HepG2 (cell line): ENCODE measurements around the gene TTC31. TPM values are rescaled to one million over a fixed set of nuclear protein-coding genes. Genes with fewer than 3 reads are reported as not detected.
A peak's percentile ranks its signal among the peaks of the same experiment; 100 is the strongest.

Experiments
- ARNTL ChIP-seq: sonication (generic); formaldehyde crosslinking; IDR thresholded peaks from 2 replicates; pipeline ENCODE4 v1.4.0; 2020; ENCODE audit warnings: mild to moderate bottlenecking, missing genetic modification reagents
- CEBPG ChIP-seq: IDR thresholded peaks from 2 replicates; pipeline ENCODE4 v1.6.1; 2016
- FOSL1 ChIP-seq: sonication (generic); formaldehyde crosslinking; IDR thresholded peaks from 2 replicates; pipeline ENCODE4 v1.9.0; 2021; ENCODE audit warnings: missing genetic modification reagents, borderline replicate concordance
- FOXA3 ChIP-seq: IDR thresholded peaks from 2 replicates; pipeline ENCODE4 v1.6.1; 2016; ENCODE audit warnings: missing genetic modification reagents, missing compliant biosample characterization
- KLF6 ChIP-seq: IDR thresholded peaks from 2 replicates; pipeline ENCODE4 v1.8.0; 2016; ENCODE audit warnings: missing biosample characterization, missing genetic modification reagents
- NFE2L1 ChIP-seq: sonication (generic); formaldehyde crosslinking; IDR thresholded peaks from 2 replicates; pipeline ENCODE4 v1.4.0; 2020; ENCODE audit warnings: missing genetic modification reagents, mild to moderate bottlenecking, borderline replicate concordance
- NKX3-1 ChIP-seq: sonication (generic); formaldehyde crosslinking; IDR thresholded peaks from 2 replicates; pipeline ENCODE4 v1.5.0; 2020; ENCODE audit warnings: missing genetic modification reagents
- RELA ChIP-seq: sonication (generic); formaldehyde crosslinking; IDR thresholded peaks from 2 replicates; pipeline ENCODE4 v1.4.0; 2020; ENCODE audit warnings: missing genetic modification reagents
- RFX5 ChIP-seq: IDR thresholded peaks from 2 replicates; pipeline ENCODE4 v1.6.1; 2011; ENCODE audit warnings: low read depth, low read length, improper control_type of control experiment
- STAT6 ChIP-seq: sonication (generic); formaldehyde crosslinking; IDR thresholded peaks from 2 replicates; pipeline ENCODE4 v1.4.0; 2020; ENCODE audit warnings: missing genetic modification reagents, mild to moderate bottlenecking, borderline replicate concordance
- TBX3 ChIP-seq: fragments of 450-650 bp; IDR thresholded peaks from 2 replicates; pipeline ENCODE4 v1.6.1; 2017; ENCODE audit warnings: antibody characterized with exemption, mild to moderate bottlenecking, inconsistent platforms, borderline replicate concordance
- TGIF2 ChIP-seq: IDR thresholded peaks from 2 replicates; pipeline ENCODE4 v1.6.1; 2016; ENCODE audit warnings: control low read depth, missing compliant biosample characterization
- TOPORS ChIP-seq: sonication (generic); formaldehyde crosslinking; IDR thresholded peaks from 2 replicates; pipeline ENCODE4 v1.8.0; 2023; ENCODE audit warnings: mild to moderate bottlenecking, missing genetic modification reagents
- ZBTB7B ChIP-seq: sonication (generic); formaldehyde crosslinking; IDR thresholded peaks from 2 replicates; pipeline ENCODE4 v1.4.0; 2020; ENCODE audit warnings: missing genetic modification reagents
- ZNF567 ChIP-seq: sonication (generic); formaldehyde crosslinking; IDR thresholded peaks from 2 replicates; pipeline ENCODE4 v1.8.1; 2023; ENCODE audit warnings: mild to moderate bottlenecking, missing genetic modification reagents, borderline replicate concordance
- ZNF572 ChIP-seq: sonication (generic); formaldehyde crosslinking; IDR thresholded peaks from 2 replicates; pipeline ENCODE4 v1.5.1; 2020; ENCODE audit warnings: mild to moderate bottlenecking, missing genetic modification reagents
- ZNF780A ChIP-seq: sonication (generic); formaldehyde crosslinking; IDR thresholded peaks from 2 replicates; pipeline ENCODE4 v1.8.0; 2022; ENCODE audit warnings: mild to moderate bottlenecking, missing genetic modification reagents, moderate library complexity
- ZNF784 ChIP-seq: sonication (generic); formaldehyde crosslinking; IDR thresholded peaks from 2 replicates; pipeline ENCODE4 v1.5.1; 2020; ENCODE audit warnings: missing genetic modification reagents, mild to moderate bottlenecking, borderline replicate concordance
- polyA plus RNA-seq, 8 experiments: library from polyadenylated mRNA; depleted of rRNA in 3 of 8; stranded (reverse) in 7 of 8; unstranded in 1 of 8; fragments of >200 nt; fragmentation: Illumina TruSeq in 4 of 8; extraction: Trizol in 4 of 8; gene quantifications; 2 replicates each; pipeline versions ENCODE4 v1.2.1 to v1.2.3, GENCODE V29; 2011 to 2016; ENCODE audit warnings: low read depth in 4 of 8, missing spikeins in 1 of 8, mixed read lengths in 1 of 8; ENCODE audit not compliant: insufficient read depth in 1 of 8
- total RNA-seq, 5 experiments: library from RNA; depleted of rRNA; stranded (reverse); fragments of >200 nt; fragmentation: Illumina TruSeq; extraction: Trizol; gene quantifications; 2 replicates each; pipeline ENCODE4 v1.2.3, GENCODE V29; 2016; ENCODE audit warnings: low read depth in 1 of 5
- TF ChIP-seq, protein P1 (sequence below): sonication (generic); formaldehyde crosslinking; IDR thresholded peaks from 2 replicates; pipeline ENCODE4 v1.5.1; 2020; ENCODE audit warnings: missing genetic modification reagents, mild to moderate bottlenecking, borderline replicate concordance
- TF ChIP-seq, protein P2 (sequence below): sonication (generic); formaldehyde crosslinking; IDR thresholded peaks from 2 replicates; pipeline ENCODE4 v1.4.0; 2020; ENCODE audit warnings: missing genetic modification reagents
- TF ChIP-seq, protein P3 (sequence below): sonication (generic); formaldehyde crosslinking; conservative IDR thresholded peaks from 2 replicates; pipeline ENCODE4 v1.4.0; 2020; ENCODE audit warnings: missing genetic modification reagents

The TTC31 gene
- total and polyA plus RNA-seq, 2 of the 13 experiments (the other 11 are each of a cell fraction or from before 2014, with no cell fraction given): 28.3 to 39.5 TPM

GRCh38 chr2:74502147-74502719 is 19.4 kb downstream of the TTC31 start (continued):
- TF ChIP-seq STAT6 (peak; percentile 74; the same call in 1 of the 2 replicates), NKX3-1 (CRISPR knock-in tag) (no peak), ZNF780A (peak; percentile 70; the same call in 1 of the 2 replicates), ZNF572 (CRISPR knock-in tag) (no peak), FOSL1 (CRISPR knock-in tag) (no peak), ZNF567 (peak; percentile 94; the same call in 1 of the 2 replicates), NFE2L1 (CRISPR knock-in tag) (no peak), RELA (CRISPR knock-in tag) (no peak), FOXA3 (CRISPR knock-in tag) (peak; percentile 73), RFX5 (no peak), CEBPG (CRISPR knock-in tag) (peak; percentile 55), TOPORS (0 out of 2 replicates have a peak, but pooled peaks have one; percentile 19), KLF6 (CRISPR knock-in tag) (peak; percentile 77), ZBTB7B (CRISPR knock-in tag) (no peak), ZNF784 (CRISPR knock-in tag) (no peak), TBX3 (peak; percentile 39; the same call in 1 of the 2 replicates), ARNTL (CRISPR knock-in tag) (no peak), TGIF2 (CRISPR knock-in tag) (no peak; the same call in none of the 2 replicates)
- TF ChIP-seq, protein P1, sequence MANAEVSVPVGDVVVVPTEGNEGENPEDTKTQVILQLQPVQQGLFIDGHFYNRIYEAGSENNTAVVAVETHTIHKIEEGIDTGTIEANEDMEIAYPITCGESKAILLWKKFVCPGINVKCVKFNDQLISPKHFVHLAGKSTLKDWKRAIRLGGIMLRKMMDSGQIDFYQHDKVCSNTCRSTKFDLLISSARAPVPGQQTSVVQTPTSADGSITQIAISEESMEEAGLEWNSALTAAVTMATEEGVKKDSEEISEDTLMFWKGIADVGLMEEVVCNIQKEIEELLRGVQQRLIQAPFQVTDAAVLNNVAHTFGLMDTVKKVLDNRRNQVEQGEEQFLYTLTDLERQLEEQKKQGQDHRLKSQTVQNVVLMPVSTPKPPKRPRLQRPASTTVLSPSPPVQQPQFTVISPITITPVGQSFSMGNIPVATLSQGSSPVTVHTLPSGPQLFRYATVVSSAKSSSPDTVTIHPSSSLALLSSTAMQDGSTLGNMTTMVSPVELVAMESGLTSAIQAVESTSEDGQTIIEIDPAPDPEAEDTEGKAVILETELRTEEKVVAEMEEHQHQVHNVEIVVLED (CRISPR knock-in tag): no peak
- TF ChIP-seq, protein P2, sequence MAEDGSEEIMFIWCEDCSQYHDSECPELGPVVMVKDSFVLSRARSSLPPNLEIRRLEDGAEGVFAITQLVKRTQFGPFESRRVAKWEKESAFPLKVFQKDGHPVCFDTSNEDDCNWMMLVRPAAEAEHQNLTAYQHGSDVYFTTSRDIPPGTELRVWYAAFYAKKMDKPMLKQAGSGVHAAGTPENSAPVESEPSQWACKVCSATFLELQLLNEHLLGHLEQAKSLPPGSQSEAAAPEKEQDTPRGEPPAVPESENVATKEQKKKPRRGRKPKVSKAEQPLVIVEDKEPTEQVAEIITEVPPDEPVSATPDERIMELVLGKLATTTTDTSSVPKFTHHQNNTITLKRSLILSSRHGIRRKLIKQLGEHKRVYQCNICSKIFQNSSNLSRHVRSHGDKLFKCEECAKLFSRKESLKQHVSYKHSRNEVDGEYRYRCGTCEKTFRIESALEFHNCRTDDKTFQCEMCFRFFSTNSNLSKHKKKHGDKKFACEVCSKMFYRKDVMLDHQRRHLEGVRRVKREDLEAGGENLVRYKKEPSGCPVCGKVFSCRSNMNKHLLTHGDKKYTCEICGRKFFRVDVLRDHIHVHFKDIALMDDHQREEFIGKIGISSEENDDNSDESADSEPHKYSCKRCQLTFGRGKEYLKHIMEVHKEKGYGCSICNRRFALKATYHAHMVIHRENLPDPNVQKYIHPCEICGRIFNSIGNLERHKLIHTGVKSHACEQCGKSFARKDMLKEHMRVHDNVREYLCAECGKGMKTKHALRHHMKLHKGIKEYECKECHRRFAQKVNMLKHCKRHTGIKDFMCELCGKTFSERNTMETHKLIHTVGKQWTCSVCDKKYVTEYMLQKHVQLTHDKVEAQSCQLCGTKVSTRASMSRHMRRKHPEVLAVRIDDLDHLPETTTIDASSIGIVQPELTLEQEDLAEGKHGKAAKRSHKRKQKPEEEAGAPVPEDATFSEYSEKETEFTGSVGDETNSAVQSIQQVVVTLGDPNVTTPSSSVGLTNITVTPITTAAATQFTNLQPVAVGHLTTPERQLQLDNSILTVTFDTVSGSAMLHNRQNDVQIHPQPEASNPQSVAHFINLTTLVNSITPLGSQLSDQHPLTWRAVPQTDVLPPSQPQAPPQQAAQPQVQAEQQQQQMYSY: 0 out of 2 replicates have a peak, but pooled peaks have one; percentile 22
- TF ChIP-seq, protein P3, sequence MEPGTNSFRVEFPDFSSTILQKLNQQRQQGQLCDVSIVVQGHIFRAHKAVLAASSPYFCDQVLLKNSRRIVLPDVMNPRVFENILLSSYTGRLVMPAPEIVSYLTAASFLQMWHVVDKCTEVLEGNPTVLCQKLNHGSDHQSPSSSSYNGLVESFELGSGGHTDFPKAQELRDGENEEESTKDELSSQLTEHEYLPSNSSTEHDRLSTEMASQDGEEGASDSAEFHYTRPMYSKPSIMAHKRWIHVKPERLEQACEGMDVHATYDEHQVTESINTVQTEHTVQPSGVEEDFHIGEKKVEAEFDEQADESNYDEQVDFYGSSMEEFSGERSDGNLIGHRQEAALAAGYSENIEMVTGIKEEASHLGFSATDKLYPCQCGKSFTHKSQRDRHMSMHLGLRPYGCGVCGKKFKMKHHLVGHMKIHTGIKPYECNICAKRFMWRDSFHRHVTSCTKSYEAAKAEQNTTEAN (CRISPR knock-in tag): peak; percentile 65
